22Rv1 (cell line): Measurements from ENCODE around the gene MAPK8IP1.

Experiments
- ZFX ChIP-seq: fragments of 450-650 bp; IDR thresholded peaks from 2 replicates; pipeline ENCODE4 v1.6.1; 2017; ENCODE audit warnings: antibody characterized with exemption, borderline replicate concordance
- TF ChIP-seq, protein P1 (sequence below): fragments of 450-650 bp; IDR thresholded peaks from 2 replicates; pipeline ENCODE4 v1.5.1; 2017; ENCODE audit warnings: mild to moderate bottlenecking

DNA sequence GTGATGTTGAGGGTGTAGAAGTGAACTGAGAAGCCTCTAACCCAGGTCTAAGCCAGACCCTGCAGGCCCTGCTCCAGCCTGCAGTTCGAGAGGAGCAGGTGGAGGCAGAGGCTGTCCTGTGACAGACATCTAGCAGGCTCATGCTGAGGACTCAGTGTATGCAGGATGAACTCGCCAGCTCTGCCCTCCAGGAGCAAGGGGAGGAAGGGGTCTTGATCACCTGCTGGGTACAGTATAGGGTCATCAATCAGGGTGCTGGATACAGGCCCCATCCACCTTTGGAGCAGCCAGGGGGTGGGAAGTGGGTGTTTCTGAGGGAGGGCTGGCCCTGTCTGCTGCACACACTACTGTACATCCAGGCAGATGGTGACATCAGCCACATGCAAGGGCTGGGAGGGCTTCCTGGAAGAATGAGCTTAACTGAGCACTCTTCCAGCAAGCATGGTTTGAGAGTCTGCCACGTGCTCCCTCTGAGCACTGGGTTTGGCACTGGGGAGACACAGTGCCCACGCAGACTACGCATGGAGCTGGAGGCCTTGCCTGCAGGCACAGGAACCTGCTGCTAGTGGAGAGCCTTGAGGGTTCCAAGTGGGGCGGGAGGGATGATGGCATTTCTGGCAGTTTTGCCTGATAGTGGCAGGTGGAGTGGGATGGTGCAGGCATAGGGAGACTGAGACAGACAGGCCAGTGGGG, 9.2 kb downstream of the MAPK8IP1 start:
- TF ChIP-seq, protein P1, sequence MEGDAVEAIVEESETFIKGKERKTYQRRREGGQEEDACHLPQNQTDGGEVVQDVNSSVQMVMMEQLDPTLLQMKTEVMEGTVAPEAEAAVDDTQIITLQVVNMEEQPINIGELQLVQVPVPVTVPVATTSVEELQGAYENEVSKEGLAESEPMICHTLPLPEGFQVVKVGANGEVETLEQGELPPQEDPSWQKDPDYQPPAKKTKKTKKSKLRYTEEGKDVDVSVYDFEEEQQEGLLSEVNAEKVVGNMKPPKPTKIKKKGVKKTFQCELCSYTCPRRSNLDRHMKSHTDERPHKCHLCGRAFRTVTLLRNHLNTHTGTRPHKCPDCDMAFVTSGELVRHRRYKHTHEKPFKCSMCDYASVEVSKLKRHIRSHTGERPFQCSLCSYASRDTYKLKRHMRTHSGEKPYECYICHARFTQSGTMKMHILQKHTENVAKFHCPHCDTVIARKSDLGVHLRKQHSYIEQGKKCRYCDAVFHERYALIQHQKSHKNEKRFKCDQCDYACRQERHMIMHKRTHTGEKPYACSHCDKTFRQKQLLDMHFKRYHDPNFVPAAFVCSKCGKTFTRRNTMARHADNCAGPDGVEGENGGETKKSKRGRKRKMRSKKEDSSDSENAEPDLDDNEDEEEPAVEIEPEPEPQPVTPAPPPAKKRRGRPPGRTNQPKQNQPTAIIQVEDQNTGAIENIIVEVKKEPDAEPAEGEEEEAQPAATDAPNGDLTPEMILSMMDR = no peak
- TF ChIP-seq ZFX = no peak
